SW480 (cell line): ENCODE results near the gene FAM219A.
"Not testable (repeated sequence)": the region's sequence is repeated elsewhere in the genome, so short reads cannot be mapped to it uniquely, and the experiment has no call there.

Source experiments
- DNase-seq: peaks from one replicate; pipeline ENCODE4 v3.0.0-alpha.2; 2016; ENCODE audit warnings: low spot score

Gene FAM219A

DNA sequence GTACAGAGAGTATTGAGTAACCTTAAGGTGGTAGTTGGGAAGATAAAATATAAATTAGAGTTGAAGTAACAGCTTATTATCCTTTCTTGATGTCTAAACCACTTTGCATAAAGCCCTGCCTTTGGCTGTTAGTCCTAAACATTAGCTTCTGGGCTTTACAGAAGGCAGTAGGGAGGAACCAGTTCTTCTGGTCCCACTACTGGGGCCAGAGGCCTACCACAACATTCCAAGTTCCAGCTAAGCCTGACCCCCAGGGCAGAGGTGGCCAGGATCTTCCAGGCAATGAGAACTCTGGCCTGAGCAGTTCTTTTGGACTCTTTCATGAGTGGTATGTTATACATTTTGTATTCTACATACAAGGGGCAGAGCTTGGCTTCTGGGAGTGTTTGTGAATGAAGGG is 26.3 kb upstream of the FAM219A start:
- no peak for DNase-seq

- not testable (repeated sequence) for DNase-seq
Observed at GRCh38 chr9:34482746-34483145, 24.4 kb upstream of the FAM219A start.

- DNase-seq: not testable (repeated sequence)
Observed at GRCh38 chr9:34481620-34482019, 23.2 kb upstream of the FAM219A start.

GRCh38 chr9:34479431-34479866 is 21.1 kb upstream of the FAM219A start:
- DNase-seq: no peak

- no peak for DNase-seq
Observed at GRCh38 chr9:34477541-34477940, 19.2 kb upstream of the FAM219A start.

DNA sequence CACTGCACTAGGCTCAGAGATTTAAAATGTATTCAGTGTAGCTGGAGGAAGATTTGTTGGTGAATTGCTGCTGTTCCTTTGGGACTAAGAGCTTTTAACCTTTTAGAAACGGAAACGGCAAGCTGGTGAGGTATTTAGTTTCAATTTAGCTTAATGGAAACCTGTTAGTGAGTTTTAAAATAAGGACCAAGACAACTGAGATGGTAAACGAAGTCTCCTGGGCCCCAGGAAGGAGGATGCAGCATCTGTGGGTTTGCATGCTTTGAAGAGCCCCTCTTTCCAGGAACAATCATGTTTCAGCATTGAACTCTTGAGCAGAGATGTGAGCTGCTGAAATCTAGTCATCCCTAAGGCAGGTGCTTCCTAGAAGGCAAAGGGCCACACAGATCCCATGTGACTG is 16.7 kb upstream of the FAM219A start:
- DNase-seq: no peak

DNA sequence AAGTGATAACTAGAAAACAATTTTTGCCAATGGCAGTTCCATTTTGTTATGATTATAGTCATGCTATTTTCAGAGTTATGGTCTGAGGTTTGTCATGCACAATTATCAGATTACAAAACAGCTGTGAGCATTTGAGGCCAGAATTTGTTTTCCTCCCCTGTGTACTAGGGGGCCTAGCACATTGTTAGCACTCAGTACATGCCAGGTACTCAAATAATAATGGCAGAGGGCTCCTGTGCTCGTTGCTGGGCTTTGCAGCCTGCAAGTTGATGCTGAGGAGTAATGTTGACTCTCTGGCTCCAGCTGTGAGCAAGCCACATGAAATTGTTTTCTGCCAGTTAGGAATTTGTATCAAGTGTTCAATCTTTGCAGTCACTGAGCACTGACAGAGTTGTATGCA is 7.1 kb upstream of the FAM219A start:
- DNase-seq: no peak

- DNase-seq: no peak
Observed at GRCh38 chr9:34464571-34464970, 6.2 kb upstream of the FAM219A start.

GRCh38 chr9:34463901-34464232 is 5.5 kb upstream of the FAM219A start:
- DNase-seq: no peak

- peak; percentile 43 for DNase-seq
Observed at GRCh38 chr9:34463098-34463900, 4.9 kb upstream of the FAM219A start.

GRCh38 chr9:34459941-34460340 is 1.6 kb upstream of the FAM219A start:
- DNase-seq: peak; percentile 36

DNA sequence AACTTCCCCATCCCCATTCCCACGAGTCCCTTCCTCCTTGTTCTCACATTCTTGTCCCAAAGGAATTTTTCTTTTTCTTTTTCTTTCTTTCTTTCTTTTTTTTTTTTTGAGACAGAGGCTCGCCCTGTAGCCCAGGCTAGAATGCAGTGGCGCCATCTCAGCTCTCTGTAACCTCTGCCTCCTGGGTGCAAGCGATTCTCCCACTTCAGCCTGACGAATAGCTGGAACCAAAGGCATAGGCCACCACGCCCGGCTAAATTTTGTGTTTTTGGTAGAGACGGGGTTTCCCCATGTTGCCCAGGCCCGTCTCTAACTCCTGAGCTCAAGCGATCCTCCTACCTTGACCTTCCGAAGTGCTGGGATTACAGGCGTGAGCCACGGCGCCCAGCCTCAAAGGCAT is 986 bp upstream of the FAM219A start:
- no peak for DNase-seq

GRCh38 chr9:34458959-34459340 is 580 bp upstream of the FAM219A start:
- DNase-seq: no peak

DNA sequence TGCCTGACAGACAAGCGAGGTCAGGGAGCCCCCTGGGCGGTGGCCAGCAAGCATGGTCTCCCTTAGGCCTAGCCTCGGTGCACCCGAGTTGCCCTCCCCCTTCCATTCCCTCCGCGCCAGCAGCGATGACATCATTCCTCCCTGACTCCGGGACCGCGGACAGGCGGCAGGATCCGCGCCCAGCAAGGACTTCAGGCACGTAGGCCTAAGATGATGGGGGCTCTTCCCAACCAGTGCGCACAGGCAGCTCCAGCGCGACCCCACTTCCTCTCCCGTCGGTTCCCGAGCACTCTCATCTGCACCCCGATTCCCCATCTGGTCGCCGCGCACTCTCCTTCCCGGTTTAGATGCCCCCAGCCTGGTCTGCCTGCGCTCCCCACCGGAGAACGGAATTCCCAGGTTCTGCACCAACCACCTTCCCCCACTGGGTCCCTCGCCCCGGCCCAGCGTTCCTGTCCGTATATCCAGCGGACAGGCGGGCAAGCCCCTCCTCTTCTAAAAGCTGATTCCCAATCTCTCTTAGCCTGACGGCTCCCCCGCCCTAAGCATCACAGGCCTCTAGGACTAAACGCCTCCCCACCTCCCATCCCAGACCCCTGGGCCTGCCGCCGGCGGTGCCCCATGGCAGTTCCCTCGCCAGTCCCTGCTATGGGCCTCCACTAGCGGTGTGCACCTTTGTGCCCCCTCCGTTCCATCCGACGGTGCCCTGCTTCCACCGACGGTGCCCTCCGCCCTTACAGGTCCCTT is 931 bp downstream of the FAM219A start:
- DNase-seq: peak; percentile 18

DNA sequence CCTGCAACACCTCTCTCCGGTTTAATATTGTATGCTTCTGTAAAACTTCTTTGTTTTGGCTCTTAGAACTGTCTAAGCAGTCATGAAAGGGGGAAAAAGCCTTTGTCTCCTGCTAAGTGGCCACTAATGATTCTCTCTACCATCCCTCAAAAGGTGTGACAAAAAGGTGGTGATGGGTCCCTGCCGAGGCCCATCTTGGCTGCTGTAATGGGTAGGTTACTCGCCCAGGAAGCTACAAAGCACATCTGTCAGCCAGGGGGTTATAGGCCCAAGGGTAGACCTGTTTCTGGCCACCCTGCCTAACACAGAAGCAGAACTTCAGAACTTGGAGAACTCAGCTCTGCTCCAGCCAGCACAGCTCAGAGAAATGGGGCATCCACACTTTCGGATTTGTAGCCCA is 1.6 kb downstream of the FAM219A start:
- DNase-seq: no peak

DNA sequence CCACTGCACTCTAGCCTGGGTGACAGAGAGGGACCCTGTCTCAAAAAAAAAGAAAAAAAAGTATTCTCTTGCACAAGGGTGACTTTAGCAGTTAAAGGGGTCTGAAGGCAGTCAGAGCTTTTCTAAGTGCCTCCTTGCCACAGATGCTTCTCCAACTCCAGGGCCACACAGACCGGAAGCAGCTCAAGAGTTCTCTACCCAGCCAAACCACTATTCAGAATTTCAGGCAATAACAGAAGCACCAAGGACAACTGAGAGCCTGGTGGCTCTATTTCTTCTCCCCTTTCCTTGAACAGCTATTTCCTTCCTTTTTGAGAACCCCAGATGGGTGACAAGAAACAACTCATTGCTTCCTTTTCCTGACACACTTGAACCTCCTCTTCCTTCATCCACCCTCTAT is 2.2 kb downstream of the FAM219A start:
- DNase-seq: no peak

DNA sequence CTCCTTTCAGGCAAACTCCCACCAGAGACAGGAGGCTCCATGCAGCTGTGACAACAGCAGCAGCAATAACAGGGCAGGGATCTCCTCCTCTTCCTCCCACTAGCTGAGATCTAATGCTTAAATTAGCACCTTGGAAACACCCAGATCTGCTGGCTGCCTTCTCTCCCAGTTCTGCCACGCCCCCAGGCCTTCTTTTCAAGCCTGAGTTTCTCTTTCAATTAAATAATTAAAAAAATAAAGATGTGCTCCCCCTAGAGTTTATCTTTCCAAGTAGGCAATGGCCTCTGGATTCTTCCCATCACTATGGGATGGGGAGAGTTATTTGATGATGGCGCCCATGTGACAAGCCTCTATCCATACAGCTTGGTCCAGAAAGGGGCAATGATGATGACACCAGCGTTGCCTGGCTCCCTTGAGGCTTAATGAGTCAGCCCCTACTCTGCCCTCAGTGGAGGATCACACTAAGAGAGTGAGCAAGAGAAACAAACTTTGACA is 3.8 kb downstream of the FAM219A start:
- peak; percentile 53 for DNase-seq

GRCh38 chr9:34452568-34452967 is 5.8 kb downstream of the FAM219A start:
- DNase-seq: no peak

- DNase-seq: no peak
Observed at GRCh38 chr9:34451545-34451944, 6.8 kb downstream of the FAM219A start.

- DNase-seq: no peak
Observed at GRCh38 chr9:34451135-34451534, 7.2 kb downstream of the FAM219A start.

GRCh38 chr9:34450644-34451043 is 7.7 kb downstream of the FAM219A start:
- no peak for DNase-seq

GRCh38 chr9:34446951-34447350 is 11.4 kb downstream of the FAM219A start:
- no peak for DNase-seq

- DNase-seq: no peak
Observed at GRCh38 chr9:34446468-34446891, 11.9 kb downstream of the FAM219A start.
